Muscle layer of colon (tissue), 2 donors: ENCODE results near the gene TTC34.
"Not testable (repeated sequence)": the region's sequence is repeated elsewhere in the genome, so short reads cannot be mapped to it uniquely, and the experiment has no call there.

Experiments
- H3K27ac ChIP-seq: one replicate; pipeline ENCODE4 v1.7.0; 2013; ENCODE audit warnings: low read depth, mild to moderate bottlenecking, low read length, moderate library complexity
- H3K27me3 ChIP-seq, 2 donors: one replicate each; pipeline ENCODE4 v1.7.0; 2013; ENCODE audit warnings: low read length in 2 of 2, mild to moderate bottlenecking in 2 of 2; ENCODE audit not compliant: insufficient read depth in 2 of 2, control insufficient read depth in 1 of 2
- H3K36me3 ChIP-seq: one replicate; pipeline ENCODE4 v1.7.0; 2013; ENCODE audit warnings: mild to moderate bottlenecking, low read length; ENCODE audit not compliant: insufficient read depth
- H3K4me1 ChIP-seq: one replicate; pipeline ENCODE4 v1.7.0; 2013; ENCODE audit warnings: mild to moderate bottlenecking, low read length; ENCODE audit not compliant: insufficient read depth
- H3K4me3 ChIP-seq, 2 donors: one replicate each; pipeline ENCODE4 v1.7.0; 2013; ENCODE audit warnings: low read length in 2 of 2, low read depth in 1 of 2, mild to moderate bottlenecking in 1 of 2, moderate library complexity in 1 of 2
- H3K9ac ChIP-seq: one replicate; pipeline ENCODE4 v1.7.0; 2013; ENCODE audit warnings: low read length
- H3K9me3 ChIP-seq: one replicate; pipeline ENCODE4 v1.7.0; 2013; ENCODE audit warnings: mild to moderate bottlenecking, low read length
- donor health status: abdominal sarcoma.
- donor health status: Adenocarcinoma of cecum.

TTC34 gene

DNA sequence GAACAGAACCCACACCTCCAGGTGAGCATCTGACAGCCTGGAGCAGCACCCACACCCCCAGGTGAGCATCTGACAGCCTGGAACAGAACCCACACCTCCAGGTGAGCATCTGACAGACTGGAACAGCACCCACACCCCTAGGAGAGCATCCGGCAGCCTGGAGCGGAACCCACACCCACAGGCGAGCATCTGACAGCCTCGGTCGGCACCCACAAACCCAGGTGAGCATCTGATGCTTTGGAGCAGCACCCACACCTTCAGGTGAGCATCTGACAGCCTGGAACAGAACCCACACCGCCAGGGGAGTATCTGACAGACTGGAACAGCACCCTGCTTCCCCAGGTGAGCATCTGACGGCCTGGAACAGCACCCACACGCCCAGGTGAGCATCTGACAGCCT is 52.9 kb downstream of the TTC34 start:
- H3K9ac ChIP-seq, H3K4me1 ChIP-seq, H3K9me3 ChIP-seq, H3K27ac ChIP-seq, H3K27me3 ChIP-seq, H3K4me3 ChIP-seq, H3K36me3 ChIP-seq: not testable (repeated sequence)

- not testable (repeated sequence) for H3K4me3 ChIP-seq, H3K36me3 ChIP-seq, H3K9ac ChIP-seq, H3K9me3 ChIP-seq, H3K27ac ChIP-seq, H3K27me3 ChIP-seq, H3K4me1 ChIP-seq
Measured at GRCh38 chr1:2694796-2695195, 106.7 kb downstream of the TTC34 start.

- not testable (repeated sequence) for H3K9ac ChIP-seq, H3K4me1 ChIP-seq, H3K27me3 ChIP-seq, H3K27ac ChIP-seq, H3K4me3 ChIP-seq, H3K9me3 ChIP-seq, H3K36me3 ChIP-seq
Measured at GRCh38 chr1:2690180-2690579, 111.3 kb downstream of the TTC34 start.

- H3K36me3 ChIP-seq, H3K27me3 ChIP-seq, H3K9ac ChIP-seq, H3K4me1 ChIP-seq, H3K4me3 ChIP-seq, H3K27ac ChIP-seq, H3K9me3 ChIP-seq: not testable (repeated sequence)
Measured at GRCh38 chr1:2688336-2688665, 113.2 kb downstream of the TTC34 start.

DNA sequence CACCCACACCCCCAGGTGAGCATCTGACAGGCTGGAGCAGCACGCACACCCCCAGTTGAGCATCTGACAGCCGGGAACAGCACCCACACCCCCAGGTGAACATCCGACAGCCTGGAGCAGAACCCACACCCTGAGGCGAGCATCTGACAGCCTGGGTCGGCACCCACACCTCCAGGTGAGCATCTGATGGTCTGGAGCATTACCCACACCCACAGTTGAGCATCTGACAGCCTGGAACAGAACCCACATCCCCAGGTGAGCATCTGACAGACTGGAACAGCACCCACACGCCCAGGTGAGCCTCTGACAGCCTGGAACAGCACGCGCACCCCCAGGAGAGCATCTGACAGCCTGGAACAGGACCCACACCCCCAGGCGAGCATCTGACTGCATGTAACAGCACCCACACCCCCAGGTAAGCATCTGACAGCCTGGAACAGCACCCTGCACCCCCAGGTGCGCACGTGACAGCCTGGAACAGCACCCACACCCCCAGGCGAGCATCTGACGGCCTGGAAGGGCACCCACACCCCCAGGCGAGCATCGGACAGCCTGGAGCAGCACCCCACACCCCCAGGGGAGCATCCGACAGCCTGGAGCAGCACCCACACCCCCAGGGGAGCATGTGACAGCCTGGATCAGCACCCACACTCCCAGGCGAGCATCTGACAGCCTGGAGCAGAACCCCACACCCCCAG is 113.7 kb downstream of the TTC34 start:
- not testable (repeated sequence) for H3K27me3 ChIP-seq, H3K9ac ChIP-seq, H3K36me3 ChIP-seq, H3K4me1 ChIP-seq, H3K9me3 ChIP-seq, H3K4me3 ChIP-seq, H3K27ac ChIP-seq

- H3K4me3 ChIP-seq, H3K27ac ChIP-seq, H3K36me3 ChIP-seq, H3K9ac ChIP-seq, H3K27me3 ChIP-seq, H3K9me3 ChIP-seq, H3K4me1 ChIP-seq: not testable (repeated sequence)
Measured at GRCh38 chr1:2687174-2687591, 114.3 kb downstream of the TTC34 start.

- H3K4me3 ChIP-seq, H3K9ac ChIP-seq, H3K27ac ChIP-seq, H3K9me3 ChIP-seq, H3K4me1 ChIP-seq, H3K36me3 ChIP-seq, H3K27me3 ChIP-seq: not testable (repeated sequence)
Measured at GRCh38 chr1:2686091-2686863, 115.2 kb downstream of the TTC34 start.

DNA sequence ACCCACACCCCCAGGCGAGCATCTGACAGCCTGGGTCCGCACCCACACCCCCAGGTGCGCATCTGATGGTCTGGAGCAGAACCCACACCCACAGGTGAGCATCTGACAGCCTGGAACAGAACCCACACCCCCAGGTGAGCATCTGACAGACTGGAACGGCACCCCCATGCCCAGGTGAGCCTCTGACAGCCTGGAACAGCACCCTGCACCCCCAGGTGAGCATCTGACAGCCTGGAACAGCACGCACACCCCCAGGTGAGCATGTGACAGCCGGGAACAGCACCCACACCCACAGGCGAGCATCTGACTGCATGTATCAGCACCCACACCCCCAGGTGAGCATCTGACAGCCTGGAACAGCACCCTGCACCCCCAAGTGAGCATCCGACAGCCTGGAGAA is 115.8 kb downstream of the TTC34 start:
- H3K9ac ChIP-seq, H3K27me3 ChIP-seq: not testable (repeated sequence)

DNA sequence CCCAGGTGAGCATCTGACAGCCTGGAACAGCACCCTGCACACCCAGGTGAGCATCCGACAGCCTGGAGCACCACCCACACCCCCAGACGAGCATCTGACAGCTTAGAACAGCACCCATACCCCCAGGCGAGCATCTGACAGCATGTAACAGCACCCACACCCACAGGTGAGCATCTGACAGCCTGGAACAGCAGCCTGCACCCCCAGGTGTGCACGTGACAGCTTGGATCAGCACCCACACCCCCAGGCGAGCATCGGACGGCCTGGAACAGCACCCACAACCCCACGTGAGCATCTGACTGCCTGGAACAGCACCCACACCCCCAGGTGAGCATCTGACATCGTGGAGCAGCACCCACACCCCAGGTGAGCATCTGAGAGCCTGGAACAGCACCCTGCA is 116.6 kb downstream of the TTC34 start:
- not testable (repeated sequence) for H3K4me3 ChIP-seq, H3K4me1 ChIP-seq, H3K9ac ChIP-seq, H3K27me3 ChIP-seq, H3K36me3 ChIP-seq, H3K27ac ChIP-seq, H3K9me3 ChIP-seq

More for the DNA sequence above, 115.8 kb downstream of the TTC34 start:
- H3K4me1 ChIP-seq, H3K9me3 ChIP-seq, H3K4me3 ChIP-seq, H3K27ac ChIP-seq, H3K36me3 ChIP-seq: not testable (repeated sequence)

DNA sequence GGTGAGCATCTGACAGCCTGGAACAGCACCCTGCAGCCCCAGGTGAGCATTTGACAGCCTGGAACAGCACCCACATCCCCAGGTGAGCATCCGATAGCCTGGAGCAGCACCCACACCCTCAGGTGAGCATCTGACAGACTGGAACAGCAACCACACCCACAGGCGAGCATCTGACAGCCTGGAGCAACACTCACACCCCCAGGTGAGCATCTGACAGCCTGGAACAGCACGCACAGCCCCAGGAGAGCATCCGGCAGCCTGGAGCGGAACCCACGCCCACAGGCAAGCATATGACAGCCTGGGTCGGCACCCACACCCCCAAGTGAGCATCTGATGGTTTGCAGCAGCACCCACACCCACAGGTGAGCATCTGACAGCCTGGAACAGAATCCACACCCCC is 117.5 kb downstream of the TTC34 start:
- not testable (repeated sequence) for H3K9me3 ChIP-seq, H3K4me3 ChIP-seq, H3K9ac ChIP-seq, H3K4me1 ChIP-seq, H3K36me3 ChIP-seq, H3K27ac ChIP-seq, H3K27me3 ChIP-seq

- not testable (repeated sequence) for H3K4me3 ChIP-seq, H3K36me3 ChIP-seq, H3K27me3 ChIP-seq, H3K9me3 ChIP-seq, H3K9ac ChIP-seq, H3K27ac ChIP-seq, H3K4me1 ChIP-seq
Measured at GRCh38 chr1:2683321-2683741, 118.2 kb downstream of the TTC34 start.

- H3K9me3 ChIP-seq, result not testable (repeated sequence)
Measured at GRCh38 chr1:2682879-2683278, 118.6 kb downstream of the TTC34 start.

More at GRCh38 chr1:2682879-2683278, 118.6 kb downstream of the TTC34 start:
- H3K4me1 ChIP-seq, H3K27me3 ChIP-seq, H3K9ac ChIP-seq, H3K4me3 ChIP-seq, H3K36me3 ChIP-seq, H3K27ac ChIP-seq: not testable (repeated sequence)
